ENCODE data around the gene PPHLN1. TPM values are rescaled to one million over a fixed set of nuclear protein-coding genes. Genes with fewer than 3 reads are reported as not detected.
"Not testable (repeated sequence)": the region's sequence is repeated elsewhere in the genome, so short reads cannot be mapped to it uniquely, and the experiment has no call there.

The PPHLN1 gene
- total RNA-seq, 4 donors from 2014 or later = 39.5 to 45.5 (median 41.7) TPM

- H3K4me3 ChIP-seq (ENCODE audit: low read depth, poor library complexity, severe bottlenecking) = no peak overlapping the region
- no peak for DNase-seq (ENCODE audit: low spot score in 2 of 2)
- no peak for TF ChIP-seq CTCF (IDR thresholded peaks at IDR 0.05)
- TF ChIP-seq POLR2A (IDR thresholded peaks at IDR 0.05) = no peak
- 92 to 99% methylated on average over 6 of the region's 6 CpGs for WGBS, 2 donors
- intact Hi-C loops (cut with DNase I; ENCODE audit: low total_unique reads) = no loop called here
These were observed 2.1 kb upstream of the PPHLN1 start for GRCh38 chr12:42323856-42324255.

GRCh38 chr12:42325326-42325652 lies 678 bp upstream of the PPHLN1 start:
- H3K4me3 ChIP-seq (ENCODE audit: low read depth, poor library complexity, severe bottlenecking) = peak overlapping the region; percentile 54
- intact Hi-C loops (cut with DNase I; ENCODE audit: low total_unique reads) = no loop called here
- 22 to 25% methylated on average over 7 of the region's 7 CpGs for WGBS, 2 donors
- TF ChIP-seq CTCF (IDR thresholded peaks at IDR 0.05) = no peak
- TF ChIP-seq POLR2A (IDR thresholded peaks at IDR 0.05) = no peak
- no peak for DNase-seq (ENCODE audit: low spot score in 2 of 2)

- DNase-seq (ENCODE audit: low spot score in 2 of 2) = no peak
These were observed 717 bp downstream of the PPHLN1 start for GRCh38 chr12:42326541-42327226.

GRCh38 chr12:42327227-42327590 lies 1.2 kb downstream of the PPHLN1 start:
- WGBS, 2 donors = 47 to 51% methylated on average over 2 of the region's 2 CpGs
- no peak overlapping the region for H3K4me3 ChIP-seq (ENCODE audit: low read depth, poor library complexity, severe bottlenecking)
- intact Hi-C loops (cut with DNase I; ENCODE audit: low total_unique reads) = no loop called here
- no peak for DNase-seq (ENCODE audit: low spot score in 2 of 2)
- TF ChIP-seq POLR2A (IDR thresholded peaks at IDR 0.05) (no peak), CTCF (IDR thresholded peaks at IDR 0.05) (no peak)

More at GRCh38 chr12:42326541-42327226, 717 bp downstream of the PPHLN1 start:
- 5% methylated on average over 13 of the region's 13 CpGs for WGBS, 2 donors
- peak overlapping the region; percentile 54 for H3K4me3 ChIP-seq (ENCODE audit: low read depth, poor library complexity, severe bottlenecking)
- intact Hi-C loops (cut with DNase I; ENCODE audit: low total_unique reads) = no loop called here
- no peak for TF ChIP-seq POLR2A (IDR thresholded peaks at IDR 0.05)
- no peak for TF ChIP-seq CTCF (IDR thresholded peaks at IDR 0.05)

- H3K4me3 ChIP-seq (ENCODE audit: low read depth, poor library complexity, severe bottlenecking); DNase-seq (ENCODE audit: low spot score in 2 of 2): not testable (repeated sequence)
- intact Hi-C loops (cut with DNase I; ENCODE audit: low total_unique reads) = loop anchor here (5.0 kb wide), 1 partner anchor 198 kb away; no protein-coding TSS in a partner anchor
- WGBS, 2 donors = 85 to 91% methylated on average over 11 of the region's 11 CpGs
These were observed 4.1 kb downstream of the PPHLN1 start for GRCh38 chr12:42330097-42330496.

GRCh38 chr12:42332301-42333285 lies 6.6 kb downstream of the PPHLN1 start:
- TF ChIP-seq CTCF (IDR thresholded peaks at IDR 0.05) (no peak), POLR2A (IDR thresholded peaks at IDR 0.05) (no peak)
- intact Hi-C loops (cut with DNase I; ENCODE audit: low total_unique reads) = loop anchor here (5.0 kb wide), 1 partner anchor 200 kb away; no protein-coding TSS in a partner anchor
- H3K4me3 ChIP-seq (ENCODE audit: low read depth, poor library complexity, severe bottlenecking) = no peak overlapping the region
- no peak for DNase-seq (ENCODE audit: low spot score in 2 of 2)
- WGBS, 2 donors = 33 to 38% methylated on average over 4 of the region's 4 CpGs

Measured in lower leg skin (tissue), 4 donors.